PC-9 (cell line): Measurements from ENCODE around the gene SPRED2. TPM values are rescaled to one million over a fixed set of nuclear protein-coding genes. Genes with fewer than 3 reads are reported as not detected.

Source experiments
- BruUV-seq: library from RNA; stranded (reverse); fragments of 400-500 nt; replicated peaks from 2 replicates; lab custom pipeline; 2021; lab: Mats Ljungman, UMichigan
- CTCF ChIA-PET: fragments of 300-600 bp; sonication (Branson Sonifier 250); formaldehyde crosslinking; loops from one replicate; lab custom pipeline; 2022; ENCODE audit warnings: antibody characterized with exemption; lab: Charles Lee
- POLR2A ChIA-PET: fragments of 300-600 bp; sonication (Branson Sonifier 250); formaldehyde crosslinking; loops from one replicate; lab custom pipeline; 2022; ENCODE audit warnings: antibody characterized with exemption; ENCODE audit not compliant: unreplicated experiment; lab: Charles Lee
- DNase-seq, 2 experiments: peaks; one replicate each; pipeline versions ENCODE4 v3.0.0 to v3.0.0-alpha.2; 2015 to 2022; ENCODE audit warnings: mixed read lengths in 1 of 2
- H2AFZ ChIP-seq: fragments of 200-600 bp; sonication (generic); 2 replicates; pipeline ENCODE4 v1.8.1; 2017; ENCODE audit warnings: antibody characterized with exemption
- H3F3A ChIP-seq: fragments of 200-600 bp; sonication (generic); 2 replicates; pipeline ENCODE4 v1.8.1; 2017; ENCODE audit warnings: antibody characterized with exemption, mild to moderate bottlenecking, low read depth; ENCODE audit not compliant: insufficient read depth
- H3K27ac ChIP-seq: fragments of 200-600 bp; sonication (generic); 2 replicates; pipeline ENCODE4 v1.6.1; 2016; ENCODE audit warnings: mixed run types
- H3K27me3 ChIP-seq: fragments of 200-600 bp; sonication (generic); 2 replicates; pipeline ENCODE4 v1.6.1; 2016; ENCODE audit warnings: low read depth, mixed run types; ENCODE audit not compliant: insufficient read depth
- H3K36me3 ChIP-seq: fragments of 200-600 bp; sonication (generic); 2 replicates; pipeline ENCODE4 v1.6.1; 2016; ENCODE audit warnings: low read depth, mixed run types
- H3K4me1 ChIP-seq: fragments of 200-600 bp; sonication (generic); replicated peaks from 2 replicates; pipeline ENCODE4 v1.6.1; 2016; ENCODE audit warnings: mixed run types; ENCODE audit not compliant: insufficient read depth
- H3K4me2 ChIP-seq: fragments of 200-600 bp; sonication (generic); 2 replicates; pipeline ENCODE4 v1.6.1; 2017; ENCODE audit warnings: mixed run types
- H3K4me3 ChIP-seq: fragments of 200-600 bp; sonication (generic); 2 replicates; pipeline ENCODE4 v1.6.1; 2016; ENCODE audit warnings: mixed run types
- H3K79me2 ChIP-seq: fragments of 200-600 bp; sonication (generic); 2 replicates; pipeline ENCODE4 v1.6.1; 2017; ENCODE audit warnings: low read depth, mixed run types
- H3K9me2 ChIP-seq: fragments of 200-600 bp; sonication (generic); 2 replicates; pipeline ENCODE4 v1.8.1; 2017; ENCODE audit warnings: mild to moderate bottlenecking; ENCODE audit not compliant: insufficient read depth
- H3K9me3 ChIP-seq: fragments of 200-600 bp; sonication (generic); 2 replicates; pipeline ENCODE4 v1.8.1; 2016; ENCODE audit warnings: low read depth; ENCODE audit not compliant: insufficient read depth
- H4K20me1 ChIP-seq: fragments of 200-600 bp; sonication (generic); 2 replicates; pipeline ENCODE4 v1.8.1; 2017; ENCODE audit not compliant: insufficient read depth
- EZH2 ChIP-seq: fragments of 200-600 bp; sonication (generic); IDR thresholded peaks from 2 replicates; pipeline ENCODE4 v1.8.0; 2017; ENCODE audit warnings: antibody characterized with exemption, low read depth
- intact Hi-C: fragments of 100-400 bp; cut with micrococcal nuclease; formaldehyde crosslinking; loops from one replicate; pipeline ENCODE4 v1.10.0; 2022; ENCODE audit not compliant: unreplicated experiment
- total RNA-seq: library from RNA; stranded (reverse); gene quantifications from 2 replicates; pipeline ENCODE4 v1.2.3, GENCODE V29; 2021
- TF ChIP-seq, protein P1 (sequence below): fragments of 200-600 bp; sonication (generic); conservative IDR thresholded peaks from 2 replicates; pipeline ENCODE4 v1.6.1; 2017; ENCODE audit warnings: mixed run types, antibody characterized with exemption, mild to moderate bottlenecking, moderate library complexity

The SPRED2 gene
- total RNA-seq, 1 experiment from 2014 or later = 33.6 TPM

DNA sequence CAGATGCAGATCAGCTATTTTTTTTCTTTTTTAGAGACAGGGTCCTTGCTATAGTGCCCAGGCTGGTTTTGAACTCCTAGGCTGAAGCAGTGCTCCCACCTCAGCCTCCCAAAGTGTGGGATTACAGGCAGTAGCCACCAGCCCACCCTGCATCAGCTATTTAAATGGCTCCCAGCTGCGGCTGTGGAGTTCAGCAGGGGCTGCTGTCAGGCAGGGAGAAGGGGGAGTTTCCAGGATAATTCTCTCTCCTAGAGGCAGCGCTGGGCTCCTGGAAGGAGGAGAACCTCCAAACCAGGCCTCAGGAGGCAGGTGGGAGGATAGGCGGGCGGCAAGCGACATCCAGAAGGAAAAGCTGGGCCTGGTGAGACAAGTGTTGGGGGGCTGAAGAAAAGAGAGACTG lies 139.0 kb downstream of the SPRED2 start:
- Histone ChIP-seq H3K9me3 (no peaks in the 10 kb centered on the region), H3K4me2 (no peak overlapping the region), H3K9me2 (no peaks in the 10 kb centered on the region), H3K4me3 (no peak overlapping the region), H4K20me1 (no peaks in the 10 kb centered on the region), H3K36me3 (no peaks in the 10 kb centered on the region), H3K27ac (no peak overlapping the region), H3F3A (0 out of 2 replicates have a peak, but pooled peaks cover 9% of the 10 kb centered on the region), H3K79me2 (no peaks in the 10 kb centered on the region), H3K27me3 (no peaks in the 10 kb centered on the region), H2AFZ (no peak overlapping the region), H3K4me1 (no peaks in the 10 kb centered on the region)
- POLR2A ChIA-PET = no interaction called here
- no peak for DNase-seq
- TF ChIP-seq, protein P1, sequence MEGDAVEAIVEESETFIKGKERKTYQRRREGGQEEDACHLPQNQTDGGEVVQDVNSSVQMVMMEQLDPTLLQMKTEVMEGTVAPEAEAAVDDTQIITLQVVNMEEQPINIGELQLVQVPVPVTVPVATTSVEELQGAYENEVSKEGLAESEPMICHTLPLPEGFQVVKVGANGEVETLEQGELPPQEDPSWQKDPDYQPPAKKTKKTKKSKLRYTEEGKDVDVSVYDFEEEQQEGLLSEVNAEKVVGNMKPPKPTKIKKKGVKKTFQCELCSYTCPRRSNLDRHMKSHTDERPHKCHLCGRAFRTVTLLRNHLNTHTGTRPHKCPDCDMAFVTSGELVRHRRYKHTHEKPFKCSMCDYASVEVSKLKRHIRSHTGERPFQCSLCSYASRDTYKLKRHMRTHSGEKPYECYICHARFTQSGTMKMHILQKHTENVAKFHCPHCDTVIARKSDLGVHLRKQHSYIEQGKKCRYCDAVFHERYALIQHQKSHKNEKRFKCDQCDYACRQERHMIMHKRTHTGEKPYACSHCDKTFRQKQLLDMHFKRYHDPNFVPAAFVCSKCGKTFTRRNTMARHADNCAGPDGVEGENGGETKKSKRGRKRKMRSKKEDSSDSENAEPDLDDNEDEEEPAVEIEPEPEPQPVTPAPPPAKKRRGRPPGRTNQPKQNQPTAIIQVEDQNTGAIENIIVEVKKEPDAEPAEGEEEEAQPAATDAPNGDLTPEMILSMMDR = no peak
- no peak for TF ChIP-seq EZH2
- intact Hi-C loops = no loop called here
- CTCF ChIA-PET = interaction anchor here (0.6 kb wide), 1 partner anchor 1136 kb away, joined by 4 read pairs; no protein-coding TSS in a partner anchor
- no TSS peak for BruUV-seq

DNA sequence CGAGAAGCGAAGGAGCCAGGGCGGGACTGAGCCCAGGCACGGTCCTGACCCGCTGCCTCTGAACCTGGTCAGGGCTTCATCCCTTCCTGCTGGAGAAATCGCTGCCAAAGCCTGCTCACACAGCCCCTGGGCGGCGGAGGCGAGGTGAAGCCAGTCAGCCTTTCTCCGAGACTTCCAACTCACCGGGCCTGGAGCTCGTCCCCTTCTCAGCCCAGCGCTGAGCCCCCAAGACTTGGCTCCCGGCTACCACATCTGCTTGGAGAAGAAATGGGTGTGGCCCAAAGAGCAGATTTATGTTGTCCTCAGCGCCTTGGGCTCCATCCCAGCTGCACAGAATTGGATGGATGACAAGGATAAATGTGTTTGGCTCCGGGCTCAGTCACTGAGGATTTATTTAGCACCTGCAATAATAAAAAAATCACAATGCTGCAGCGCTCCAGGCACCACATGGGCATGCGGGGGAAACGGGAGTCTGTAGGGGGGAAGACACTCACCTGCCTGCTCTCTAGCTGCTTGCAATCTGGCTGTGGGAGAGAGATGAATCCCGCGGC lies 139.9 kb downstream of the SPRED2 start:
- intact Hi-C loops = no loop called here
- Histone ChIP-seq H2AFZ (no peak overlapping the region), H3K79me2 (no peaks in the 10 kb centered on the region), H3K4me3 (no peak overlapping the region), H4K20me1 (no peaks in the 10 kb centered on the region), H3K27me3 (no peaks in the 10 kb centered on the region), H3K27ac (no peak overlapping the region), H3K4me2 (no peak overlapping the region), H3K36me3 (no peaks in the 10 kb centered on the region), H3F3A (0 out of 2 replicates have a peak, but pooled peaks cover 7% of the 10 kb centered on the region), H3K4me1 (no peaks in the 10 kb centered on the region), H3K9me3 (no peaks in the 10 kb centered on the region), H3K9me2 (no peaks in the 10 kb centered on the region)
- no peak for DNase-seq
- ChIA-PET CTCF (interaction anchor here (0.5 kb wide), 1 partner anchor 9 kb away, joined by 5 read pairs; no protein-coding TSS in a partner anchor), POLR2A (no interaction called here)
- no TSS peak for BruUV-seq
- no peak for TF ChIP-seq EZH2
- TF ChIP-seq, protein P1 = no peak

DNA sequence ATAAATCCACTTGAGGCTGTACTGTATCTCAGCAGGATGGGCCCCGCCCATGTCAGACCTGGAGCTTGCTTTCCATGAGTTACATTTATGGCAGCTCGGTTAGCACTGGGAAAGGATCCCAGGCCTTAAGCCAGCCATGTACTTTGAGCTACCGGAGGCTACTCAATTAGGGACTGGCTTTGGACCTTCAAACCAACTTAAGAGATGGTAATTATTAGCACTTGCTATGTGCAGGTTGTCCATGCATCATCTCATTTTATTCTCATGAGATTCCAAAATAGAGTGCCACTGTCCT lies 140.3 kb downstream of the SPRED2 start:
- Histone ChIP-seq H3K4me3 (no peak overlapping the region), H2AFZ (no peak overlapping the region), H3K27me3 (no peaks in the 10 kb centered on the region), H3K9me3 (no peaks in the 10 kb centered on the region), H3K79me2 (no peaks in the 10 kb centered on the region), H4K20me1 (no peaks in the 10 kb centered on the region), H3K4me1 (no peaks in the 10 kb centered on the region), H3K27ac (no peak overlapping the region), H3K4me2 (no peak overlapping the region), H3K9me2 (no peaks in the 10 kb centered on the region), H3K36me3 (no peaks in the 10 kb centered on the region), H3F3A (0 out of 2 replicates have a peak, but pooled peaks cover 7% of the 10 kb centered on the region)
- POLR2A ChIA-PET = no interaction called here
- CTCF ChIA-PET = no interaction called here
- intact Hi-C loops = no loop called here
- no peak for DNase-seq
- TF ChIP-seq EZH2 = no peak
- TF ChIP-seq, protein P1 = no peak
- BruUV-seq = no TSS peak
